CD4-positive, alpha-beta T cell treated with Interleukin-15 for 4 hours (primary cell): ENCODE measurements around the gene RCN2.
"Not testable (repeated sequence)": the region's sequence is repeated elsewhere in the genome, so short reads cannot be mapped to it uniquely, and the experiment has no call there.

Experiments used
- DNase-seq: peaks from one replicate; pipeline ENCODE4 v3.0.0-alpha.2; 2020; ENCODE audit warnings: low spot score

The RCN2 gene

DNA sequence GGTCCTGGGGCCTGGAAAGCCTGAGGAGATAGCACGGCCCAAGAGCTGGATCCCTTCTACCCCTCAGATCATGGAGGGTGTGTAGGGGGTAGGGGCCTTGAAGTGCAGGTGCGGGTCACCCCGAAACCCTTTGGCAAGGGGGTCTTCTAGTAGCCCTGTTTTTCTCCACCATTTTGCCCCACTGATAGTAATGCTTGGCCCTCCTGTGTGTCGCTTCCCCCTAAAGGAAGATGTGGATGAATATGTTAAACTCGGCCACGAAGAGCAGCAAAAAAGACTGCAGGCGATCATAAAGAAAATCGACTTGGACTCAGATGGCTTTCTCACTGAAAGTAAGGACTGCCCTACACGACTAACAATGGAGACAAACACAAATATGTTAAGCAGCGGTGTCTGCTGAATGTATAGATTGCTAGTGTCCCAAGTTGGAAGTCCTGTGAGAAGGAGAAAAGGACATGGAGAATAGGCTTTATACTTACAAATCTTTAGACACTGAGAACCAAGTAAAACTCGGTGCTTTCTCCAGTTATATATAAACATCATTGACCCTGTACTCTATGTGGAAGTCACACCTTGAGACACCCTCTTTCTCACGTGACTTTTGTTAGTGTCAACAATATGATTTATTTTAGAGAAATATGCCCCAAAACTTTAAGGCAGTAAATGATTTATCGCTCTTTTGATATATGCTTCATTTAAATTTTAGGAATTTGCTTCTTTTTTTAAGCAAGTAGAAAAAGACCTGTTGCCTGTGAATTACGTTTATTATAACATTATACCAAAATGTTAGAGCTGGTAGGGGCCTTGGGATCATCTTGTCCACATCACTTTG is 802 bp downstream of the RCN2 start:
- DNase-seq = no peak

- no peak for DNase-seq
Measured at GRCh38 chr15:76935620-76936019, 4.1 kb downstream of the RCN2 start.

DNA sequence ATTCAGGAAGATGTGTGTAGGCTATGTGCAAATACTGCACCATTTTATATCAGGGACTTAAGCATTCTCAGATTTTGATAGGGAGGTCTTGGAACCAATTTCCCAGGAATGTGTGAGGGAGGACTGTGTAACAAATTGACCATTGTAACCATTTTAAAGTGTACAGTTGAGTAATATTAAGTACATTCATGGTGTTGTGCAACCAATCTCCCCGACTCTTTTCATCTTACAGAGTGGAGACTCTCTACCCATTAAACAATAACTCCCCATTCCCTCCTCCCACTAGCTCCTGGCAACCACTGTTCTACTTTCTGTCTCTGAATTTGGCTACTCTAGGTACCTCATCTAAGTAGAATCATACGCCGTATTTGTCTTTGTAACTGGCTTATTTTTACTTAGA is 5.1 kb downstream of the RCN2 start:
- no peak for DNase-seq

DNA sequence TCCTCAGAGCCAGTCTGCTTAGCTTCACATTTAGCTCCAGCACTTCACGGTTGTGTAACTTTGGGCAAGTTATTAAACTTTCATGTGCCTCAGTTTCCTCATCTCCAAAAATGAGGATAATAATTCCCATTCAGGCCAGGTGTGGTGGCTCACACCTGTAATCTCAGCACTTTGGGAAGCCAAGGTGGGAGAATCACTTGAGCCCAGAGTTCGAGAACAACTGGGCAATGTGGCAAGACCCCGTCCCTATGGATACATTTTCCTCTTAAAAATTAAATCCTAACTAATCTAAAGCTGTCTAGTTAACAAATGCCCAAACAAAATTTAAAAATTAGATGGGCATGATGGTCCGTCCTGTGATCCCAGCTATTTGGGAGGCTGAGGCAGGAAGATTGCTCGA is 7.2 kb downstream of the RCN2 start:
- no peak for DNase-seq

- no peak for DNase-seq
Measured at GRCh38 chr15:76939715-76940114, 8.2 kb downstream of the RCN2 start.

- no peak for DNase-seq
Measured at GRCh38 chr15:76941636-76942035, 10.1 kb downstream of the RCN2 start.

DNA sequence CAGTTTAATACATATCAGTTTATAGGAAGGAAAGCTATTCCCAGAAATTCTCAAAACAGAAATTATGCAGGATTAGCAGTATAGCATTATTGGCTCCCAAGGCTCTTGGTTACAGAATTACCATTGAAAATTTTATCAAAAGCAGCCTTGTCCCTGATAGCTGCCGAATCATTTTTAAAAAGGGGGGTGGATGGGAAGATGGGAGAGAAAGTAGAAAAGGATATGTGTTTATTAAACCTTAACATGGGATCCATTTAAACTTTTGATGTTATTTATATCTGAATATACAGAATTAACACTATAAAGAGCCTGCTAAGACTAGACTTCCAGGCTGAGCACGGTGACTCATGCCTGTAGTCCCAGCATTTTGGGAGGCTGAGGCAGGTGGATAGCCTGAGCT is 10.8 kb downstream of the RCN2 start:
- no peak for DNase-seq

- DNase-seq = no peak
Measured at GRCh38 chr15:76945494-76946093, 14.0 kb downstream of the RCN2 start.

DNA sequence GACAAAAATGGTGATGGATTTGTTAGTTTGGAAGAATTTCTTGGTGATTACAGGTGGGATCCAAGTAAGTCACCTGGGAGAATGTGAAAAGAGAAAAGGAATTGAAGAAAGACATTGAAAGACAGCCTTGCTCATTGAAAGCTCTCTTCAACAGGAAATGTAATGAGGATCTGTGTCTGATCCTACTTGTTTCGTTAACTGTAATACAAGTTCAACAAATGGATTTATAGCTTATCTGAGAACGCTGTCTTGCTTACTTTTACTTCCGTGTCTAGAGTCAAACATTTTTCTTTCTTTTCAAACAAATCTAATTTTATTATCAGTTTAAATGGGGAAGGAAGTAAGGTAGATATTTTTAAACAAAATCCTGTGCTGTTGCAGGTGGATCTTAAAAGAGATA is 15.9 kb downstream of the RCN2 start:
- no peak for DNase-seq

GRCh38 chr15:76951220-76951619 is 19.7 kb downstream of the RCN2 start:
- DNase-seq = no peak

GRCh38 chr15:76953913-76954312 is 22.4 kb downstream of the RCN2 start:
- DNase-seq = no peak

GRCh38 chr15:76954744-76955143 is 23.2 kb downstream of the RCN2 start:
- DNase-seq = no peak

DNA sequence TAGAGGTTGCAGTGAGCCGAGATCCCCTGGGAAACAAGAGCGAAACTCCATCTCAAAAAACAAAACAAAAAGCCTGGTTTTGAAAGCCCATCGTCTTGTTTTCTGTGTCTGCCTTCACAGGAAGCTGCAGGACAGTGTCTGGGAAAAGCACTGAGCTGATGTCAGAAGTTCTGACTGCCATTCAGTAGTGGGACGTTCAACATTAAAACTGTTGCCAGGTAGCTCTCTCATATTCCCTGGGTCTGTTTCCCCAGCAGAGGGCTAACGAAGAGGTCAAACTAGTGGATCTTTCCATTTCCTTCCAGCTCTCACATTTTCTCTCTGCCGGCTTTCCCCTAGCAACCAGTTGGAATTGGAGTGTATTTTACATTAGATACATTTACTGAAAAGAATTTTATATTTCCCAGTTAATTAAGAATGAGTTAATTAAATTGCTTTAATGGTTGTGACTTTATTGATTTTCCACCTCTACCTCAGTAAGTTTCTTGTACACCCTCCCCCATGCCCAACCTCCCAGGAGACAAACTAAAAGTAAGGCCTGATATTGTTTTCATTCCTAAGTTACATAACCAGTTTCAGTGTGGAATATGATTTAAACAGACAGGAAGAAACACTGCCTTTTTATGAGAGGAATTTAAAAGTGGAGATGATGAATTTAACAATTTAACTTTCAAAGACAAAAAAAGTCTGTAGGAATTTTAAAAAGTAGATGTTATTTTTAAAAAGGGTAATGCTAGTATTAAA is 29.9 kb downstream of the RCN2 start:
- DNase-seq = no peak

- DNase-seq = no peak
Measured at GRCh38 chr15:76962337-76963013, 30.9 kb downstream of the RCN2 start.

DNA sequence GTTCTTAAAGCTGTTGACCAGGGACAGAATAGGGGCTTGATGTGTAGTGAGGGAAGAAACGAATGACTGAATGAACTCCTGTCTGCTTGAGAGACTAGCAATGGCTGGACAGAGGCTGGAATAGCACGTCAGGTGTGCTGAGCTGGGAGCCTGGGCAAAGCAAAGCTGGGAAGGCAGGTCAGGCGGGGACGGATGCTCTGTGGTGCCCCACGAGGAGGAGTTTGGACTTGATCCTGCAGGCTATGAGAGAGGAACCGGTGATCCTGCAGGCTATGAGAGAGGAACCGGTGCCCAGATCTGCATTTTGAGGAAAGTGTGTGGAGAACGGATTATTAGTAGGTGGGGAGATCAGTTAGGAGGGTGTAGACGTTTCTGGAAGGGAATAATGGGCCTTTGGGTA is 32.0 kb downstream of the RCN2 start:
- no peak for DNase-seq

GRCh38 chr15:76964157-76964556 is 32.6 kb downstream of the RCN2 start:
- DNase-seq = no peak

GRCh38 chr15:76966051-76966450 is 34.5 kb downstream of the RCN2 start:
- DNase-seq = not testable (repeated sequence)

DNA sequence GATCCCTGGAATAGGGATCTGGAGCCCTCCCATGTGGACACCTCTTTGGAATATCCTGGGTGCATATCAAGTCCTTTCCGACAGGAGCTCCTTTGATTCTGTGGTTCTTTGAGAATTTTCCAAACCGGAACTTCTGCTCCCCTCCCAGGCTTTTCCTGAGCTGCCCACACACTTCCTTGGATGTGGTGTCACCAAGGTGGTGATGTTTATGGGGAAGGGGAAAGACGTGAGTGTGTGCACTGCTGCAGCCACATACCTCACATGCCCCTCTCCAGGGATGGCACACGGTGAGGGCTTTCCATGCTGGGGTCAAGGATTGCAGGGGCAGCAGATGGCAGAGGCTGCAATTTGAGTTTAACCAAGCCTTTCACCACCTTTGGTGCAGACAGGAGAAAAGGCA is 35.5 kb downstream of the RCN2 start:
- DNase-seq = no peak

GRCh38 chr15:76968306-76968705 is 36.8 kb downstream of the RCN2 start:
- no peak for DNase-seq

- DNase-seq = no peak
Measured at GRCh38 chr15:76972389-76973361, 41.1 kb downstream of the RCN2 start.

GRCh38 chr15:76973362-76973743 is 41.8 kb downstream of the RCN2 start:
- peak; percentile 70 for DNase-seq
